Keratinocyte (primary cell): ENCODE data around the gene SELENOK.

Source experiments
- CTCF ChIP-seq, 3 experiments: IDR thresholded peaks in 1 of 3; conservative IDR thresholded peaks in 1 of 3; optimal IDR thresholded peaks in 1 of 3; 2 replicates in 2 of 3; 3 replicates in 1 of 3; pipeline versions ENCODE3 to v1.5.1; 2011; ENCODE audit warnings: low read length in 3 of 3, mild to moderate bottlenecking in 3 of 3, moderate library complexity in 2 of 3, control low read depth in 1 of 3, inconsistent platforms in 1 of 3; ENCODE audit not compliant: insufficient read depth in 2 of 3; ENCODE audit errors: extremely low read depth in 1 of 3
- EZH2 ChIP-seq: IDR thresholded peaks from one replicate; pipeline ENCODE4 v1.6.1; 2012; ENCODE audit warnings: inconsistent platforms, mild to moderate bottlenecking, low read length, moderate library complexity

DNA sequence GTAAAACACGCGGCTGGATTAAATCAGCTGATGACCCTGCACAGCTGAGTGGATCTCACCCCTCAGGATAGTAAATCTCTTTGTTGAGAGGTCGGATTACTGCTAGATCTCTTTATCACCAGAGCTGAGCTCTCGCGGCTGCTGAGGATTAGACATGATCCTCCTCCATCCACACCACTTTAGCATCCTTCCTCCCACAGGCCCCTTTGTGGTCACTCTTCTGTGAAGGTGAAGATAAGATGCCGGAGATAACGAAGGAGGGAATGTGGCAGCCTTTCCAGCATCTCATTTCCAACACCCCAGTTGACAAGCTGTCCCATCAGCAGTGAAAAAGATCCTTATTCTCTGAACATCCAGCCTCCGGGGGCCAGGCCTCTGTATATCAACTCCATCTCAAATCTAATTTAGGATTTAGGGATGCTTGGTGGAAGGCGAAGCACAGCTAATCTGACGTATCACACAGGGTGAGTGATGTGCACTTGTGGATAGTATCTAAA lies 47.5 kb upstream of the SELENOK start:
- TF ChIP-seq CTCF (optimal IDR thresholded peaks at IDR 0.05 in 1 of 3, IDR thresholded peaks at IDR 0.05 in 1 of 3, conservative IDR thresholded peaks at IDR 0.05 in 1 of 3; ENCODE audit: extremely low read depth in 1 of 3, insufficient read depth in 2 of 3, low read length in 3 of 3) (no peak), EZH2 (no peak)
